H1 (cell line): ENCODE data around the gene A3GALT2. TPM values are rescaled to one million over a fixed set of nuclear protein-coding genes. Genes with fewer than 3 reads are reported as not detected.

ENCODE experiments used
- CTCF ChIA-PET: fragments of 300-600 bp; sonication (Branson Sonifier 250); formaldehyde crosslinking; loops from one replicate; lab custom pipeline; 2021; ENCODE audit not compliant: partially characterized antibody; lab: Charles Lee
- POLR2A ChIA-PET: fragments of 300-600 bp; sonication (Branson Sonifier 250); formaldehyde crosslinking; loops from one replicate; lab custom pipeline; 2021; ENCODE audit warnings: inconsistent platforms; ENCODE audit not compliant: partially characterized antibody; lab: Charles Lee
- DNase-seq, 2 experiments: peaks; one replicate each; pipeline versions ENCODE4 v3.0.0 to v3.0.0-alpha.2; 2010 to 2022; ENCODE audit warnings: low spot score in 2 of 2, low read depth in 1 of 2, mixed read lengths in 1 of 2
- FAIRE-seq: peaks from 2 replicates; lab custom pipeline; 2011; peaks lifted over from hg19 to GRCh38; lab: Jason Lieb, UNC
- H2AFZ ChIP-seq: 2 replicates; pipeline ENCODE4 v1.8.1; 2012; ENCODE audit warnings: low read length, inconsistent platforms
- H2AK5ac ChIP-seq: 2 replicates; pipeline ENCODE4 v1.6.1; 2013; ENCODE audit warnings: low read depth, low read length
- H2BK120ac ChIP-seq: replicated peaks from 2 replicates; pipeline ENCODE3; 2013; ENCODE audit warnings: low read depth, low read length, inconsistent platforms
- H2BK12ac ChIP-seq: 2 replicates; pipeline ENCODE4 v1.6.1; 2013; ENCODE audit warnings: low read depth, low read length
- H2BK15ac ChIP-seq: 2 replicates; pipeline ENCODE4 v1.6.1; 2013; ENCODE audit warnings: low read length
- H2BK20ac ChIP-seq: 2 replicates; pipeline ENCODE4 v1.6.1; 2013; ENCODE audit warnings: low read length
- H2BK5ac ChIP-seq: 2 replicates; pipeline ENCODE4 v1.6.1; 2013; ENCODE audit warnings: low read depth, low read length
- H3K14ac ChIP-seq: 2 replicates; pipeline ENCODE4 v1.6.1; 2013; ENCODE audit warnings: inconsistent platforms; ENCODE audit not compliant: insufficient read length
- H3K18ac ChIP-seq: 2 replicates; pipeline ENCODE4 v1.6.1; 2013; ENCODE audit warnings: low read length; ENCODE audit errors: extremely low read depth
- H3K23ac ChIP-seq: 2 replicates; pipeline ENCODE4 v1.6.1; 2013; ENCODE audit warnings: inconsistent platforms; ENCODE audit not compliant: insufficient read length
- H3K23me2 ChIP-seq: 2 replicates; pipeline ENCODE4 v1.6.1; 2013; ENCODE audit warnings: low read depth, low read length
- H3K27ac ChIP-seq: 2 replicates; pipeline ENCODE4 v1.6.1; 2011; ENCODE audit warnings: low read depth, low read length, inconsistent platforms
- H3K27me3 ChIP-seq, 4 experiments: replicated peaks in 1 of 4; 1 replicate in 1 of 4; 2 replicates in 3 of 4; pipeline versions ENCODE4 v1.6.1 to v1.8.1; 2011 to 2013; ENCODE audit warnings: low read length in 3 of 4, mild to moderate bottlenecking in 3 of 4, inconsistent platforms in 2 of 4, mixed read lengths in 2 of 4, moderate library complexity in 1 of 4; ENCODE audit not compliant: control insufficient read depth in 3 of 4, insufficient read depth in 3 of 4; ENCODE audit errors: extremely low read depth in 1 of 4
- H3K36me3 ChIP-seq, 4 experiments: 2 replicates each; pipeline versions ENCODE4 v1.6.1 to v1.8.1; 2011 to 2013; ENCODE audit warnings: mild to moderate bottlenecking in 4 of 4, low read length in 3 of 4, moderate library complexity in 2 of 4, control low read depth in 1 of 4, inconsistent platforms in 1 of 4; ENCODE audit not compliant: insufficient read depth in 4 of 4, control insufficient read depth in 2 of 4
- H3K4ac ChIP-seq: replicated peaks from 2 replicates; pipeline ENCODE3; 2013; ENCODE audit warnings: low read length, low read depth, mixed read lengths, inconsistent platforms; ENCODE audit not compliant: insufficient read length
- H3K4me1 ChIP-seq, 4 experiments: replicated peaks in 1 of 4; 1 replicate in 1 of 4; 2 replicates in 3 of 4; pipeline versions ENCODE4 v1.6.1 to v1.8.1; 2011 to 2013; ENCODE audit warnings: low read length in 3 of 4, inconsistent platforms in 2 of 4, mixed read lengths in 1 of 4; ENCODE audit not compliant: insufficient read depth in 4 of 4, control insufficient read depth in 3 of 4
- H3K4me2 ChIP-seq, 2 experiments: 2 replicates each; pipeline versions ENCODE4 v1.6.1 to v1.8.1; 2011 to 2013; ENCODE audit warnings: low read depth in 2 of 2, low read length in 2 of 2, control low read depth in 1 of 2, inconsistent platforms in 1 of 2, mild to moderate bottlenecking in 1 of 2; ENCODE audit not compliant: insufficient read depth in 1 of 2
- H3K4me3 ChIP-seq, 4 experiments: fragments of 200-600, 300-600 bp in 1 of 4; sonication (generic), shearing (Covaris generic), sonication (Bioruptor Twin) in 1 of 4; 2 replicates each; pipeline versions ENCODE4 v1.5.1 to v1.8.1; 2011 to 2016; ENCODE audit warnings: low read length in 4 of 4, low read depth in 3 of 4, control low read depth in 2 of 4, inconsistent platforms in 2 of 4, mild to moderate bottlenecking in 2 of 4, mixed read lengths in 1 of 4, moderate library complexity in 1 of 4; ENCODE audit not compliant: insufficient read depth in 2 of 4; ENCODE audit errors: extremely low read depth in 1 of 4
- H3K56ac ChIP-seq: replicated peaks from 2 replicates; pipeline ENCODE3; 2013; ENCODE audit warnings: low read depth, mild to moderate bottlenecking, mixed read lengths, low read length, inconsistent platforms; ENCODE audit not compliant: insufficient read length
- H3K79me1 ChIP-seq: 2 replicates; pipeline ENCODE4 v1.6.1; 2013; ENCODE audit warnings: low read depth, low read length, control low read depth
- H3K79me2 ChIP-seq, 2 experiments: 2 replicates each; pipeline versions ENCODE4 v1.6.1 to v1.8.1; 2012 to 2013; ENCODE audit warnings: low read length in 2 of 2, mild to moderate bottlenecking in 2 of 2, inconsistent platforms in 1 of 2; ENCODE audit not compliant: insufficient read depth in 2 of 2, control insufficient read depth in 1 of 2
- H3K9ac ChIP-seq, 4 experiments: replicated peaks in 1 of 4; 1 replicate in 1 of 4; 2 replicates in 3 of 4; pipeline versions ENCODE4 v1.6.1 to v1.8.1; 2011 to 2013; ENCODE audit warnings: low read depth in 3 of 4, low read length in 3 of 4, control low read depth in 2 of 4, mild to moderate bottlenecking in 2 of 4, moderate library complexity in 2 of 4, inconsistent platforms in 1 of 4; ENCODE audit errors: extremely low read depth in 1 of 4
- H3K9me3 ChIP-seq, 2 experiments: 2 replicates each; pipeline versions ENCODE4 v1.6.1 to v1.8.1; 2012 to 2013; ENCODE audit warnings: mild to moderate bottlenecking in 2 of 2, moderate library complexity in 2 of 2, control low read depth in 1 of 2, inconsistent platforms in 1 of 2, low read depth in 1 of 2, low read length in 1 of 2, mixed read lengths in 1 of 2; ENCODE audit not compliant: insufficient read depth in 2 of 2
- H4K20me1 ChIP-seq, 2 experiments: replicated peaks in 1 of 2; 2 replicates each; pipeline versions ENCODE3 to v1.8.1; 2011 to 2013; ENCODE audit warnings: inconsistent platforms in 2 of 2, low read length in 2 of 2, mild to moderate bottlenecking in 1 of 2; ENCODE audit not compliant: insufficient read depth in 2 of 2, control insufficient read depth in 1 of 2
- H4K5ac ChIP-seq: 2 replicates; pipeline ENCODE4 v1.6.1; 2013; ENCODE audit warnings: low read length, low read depth, mixed read lengths, inconsistent platforms; ENCODE audit not compliant: insufficient read length
- H4K8ac ChIP-seq: 2 replicates; pipeline ENCODE4 v1.8.0; 2013; ENCODE audit warnings: mild to moderate bottlenecking, moderate library complexity, low read length, inconsistent platforms; ENCODE audit not compliant: insufficient read depth; ENCODE audit errors: extremely low read depth
- H4K91ac ChIP-seq: replicated peaks from 2 replicates; pipeline ENCODE3; 2013; ENCODE audit warnings: low read length, mixed read lengths, inconsistent platforms; ENCODE audit not compliant: insufficient read length
- CEBPB ChIP-seq: IDR thresholded peaks from 2 replicates; pipeline ENCODE4 v1.6.1; 2012; ENCODE audit warnings: low read depth, low read length
- EGR1 ChIP-seq: IDR thresholded peaks from 2 replicates; pipeline ENCODE4 v1.6.1; 2011; ENCODE audit warnings: low read depth, low read length, borderline replicate concordance
- MAX ChIP-seq: IDR thresholded peaks from 2 replicates; pipeline ENCODE4 v1.6.1; 2012; ENCODE audit warnings: inconsistent platforms
- POLR2AphosphoS5 ChIP-seq: IDR thresholded peaks from 2 replicates; pipeline ENCODE4 v1.6.1; 2011; ENCODE audit warnings: low read depth, low read length
- RAD21 ChIP-seq, 2 experiments: IDR thresholded peaks in 1 of 2; conservative IDR thresholded peaks in 1 of 2; 2 replicates each; pipeline ENCODE4 v1.6.1; 2011; ENCODE audit warnings: low read depth in 2 of 2, low read length in 2 of 2, improper control_type of control experiment in 1 of 2, inconsistent platforms in 1 of 2, mild to moderate bottlenecking in 1 of 2, moderate library complexity in 1 of 2
- WGBS, 2 experiments: shearing (Covaris generic) in 1 of 2; methylation state at CpG; one replicate each; pipeline versions ENCODE4 v1.1.6 to v1.1.7; 2013 to 2015; ENCODE audit warnings: low lambda C conversion rate in 2 of 2, mixed read lengths in 2 of 2, inconsistent platforms in 1 of 2, low coverage in 1 of 2, missing lambda C conversion rate in 1 of 2; ENCODE audit not compliant: insufficient replicate concordance in 2 of 2, insufficient coverage in 1 of 2, insufficient read length in 1 of 2; ENCODE audit errors: extremely low coverage in 1 of 2, missing lambda C conversion rate in 1 of 2; 5-methylcytosine and 5-hydroxymethylcytosine counted together
- polyA plus RNA-seq, 7 experiments: library from polyadenylated mRNA; depleted of rRNA in 3 of 7; stranded (reverse) in 5 of 7; unstranded in 2 of 7; fragments of >200 nt in 5 of 7; fragments of 200-250 nt in 2 of 7; gene quantifications; 1 replicate in 5 of 7; 2 replicates in 1 of 7; 4 replicates in 1 of 7; pipeline versions ENCODE4 v1.2.1 to v1.2.3, GENCODE V29; 2011 to 2013; ENCODE audit warnings: missing spikeins in 2 of 7, mixed read lengths in 2 of 7
- total RNA-seq: library from RNA; stranded (reverse); fragmentation: NEBNext Ultra II Directional; extraction: Animal tissue kit (Norgen Biotek cat#: 25700); gene quantifications from 2 replicates; pipeline ENCODE4 v1.2.1, GENCODE V29; 2021
- TF ChIP-seq, protein P1 (sequence below), 3 experiments: IDR thresholded peaks; 1 replicate in 2 of 3; 2 replicates in 1 of 3; pipeline versions ENCODE4 v1.5.1 to v1.6.1; 2011; ENCODE audit warnings: low read length in 3 of 3, mild to moderate bottlenecking in 3 of 3, inconsistent platforms in 2 of 3, low read depth in 1 of 3, moderate library complexity in 1 of 3; ENCODE audit not compliant: insufficient read depth in 1 of 3; ENCODE audit errors: control extremely low read depth in 1 of 3
- TF ChIP-seq, protein P2 (sequence below): IDR thresholded peaks from 2 replicates; pipeline ENCODE4 v1.6.1; 2011; ENCODE audit warnings: low read length, improper control_type of control experiment

A3GALT2 gene
- total and polyA plus RNA-seq, 2 of the 8 experiments (the other 6 are each of a cell fraction or from before 2014, with no cell fraction given): not detected

DNA sequence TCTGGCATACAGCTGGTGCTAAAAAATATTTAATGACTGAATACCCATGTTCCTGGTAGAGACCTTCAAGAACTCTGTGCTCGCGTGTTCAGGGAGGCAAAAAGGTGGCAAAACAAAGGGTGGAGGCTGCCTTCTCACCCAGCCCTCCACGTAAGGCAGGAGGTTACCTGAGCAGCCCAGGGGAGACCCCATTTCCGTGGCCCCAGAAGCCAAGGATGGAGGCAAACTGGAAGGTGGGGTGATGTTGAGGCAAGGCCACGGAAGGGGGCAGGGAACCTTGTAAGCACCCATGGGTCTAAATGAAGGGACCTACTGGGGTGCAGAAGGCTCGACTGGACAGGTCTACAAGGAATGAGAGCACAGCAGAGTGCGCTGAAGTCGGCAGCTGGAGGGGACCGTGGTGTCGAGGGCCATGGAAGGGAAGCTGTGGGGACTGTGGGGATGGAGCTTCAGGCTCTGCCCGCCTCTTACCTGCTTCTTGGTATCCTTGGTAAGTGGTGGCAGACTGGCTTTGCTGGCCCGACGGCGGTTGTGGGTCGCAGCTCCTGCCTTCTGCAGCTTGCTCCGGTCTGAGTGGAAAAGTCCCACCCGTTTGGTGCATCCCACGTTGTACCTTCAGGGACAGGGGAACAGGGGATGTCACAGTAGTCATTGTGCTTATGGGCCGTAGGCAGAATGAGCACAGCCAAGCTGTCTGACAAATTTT is 8.9 kb upstream of the A3GALT2 start:
- no peak overlapping the region for H3K4ac ChIP-seq
- H4K20me1 ChIP-seq: peaks cover 0 to 6% of the 10 kb centered on the region in 2 experiments
- H3K79me2 ChIP-seq: no peaks in the 10 kb centered on the region
- no peaks in the 10 kb centered on the region for H3K27me3 ChIP-seq
- no peak overlapping the region for H2AK5ac ChIP-seq
- H4K91ac ChIP-seq: no peak overlapping the region
- H3K4me3 ChIP-seq: no peak overlapping the region
- no peak overlapping the region for H3K23ac ChIP-seq
- peaks cover 0 to 3% (median 0%) of the 10 kb centered on the region in 4 experiments; a peak in 1 of 7 replicates for H3K4me1 ChIP-seq
- FAIRE-seq: no peak
- CTCF ChIA-PET: interaction anchor here (0.6 to 5.0 kb wide), 7 partner anchors 9 to 39 kb away, joined by 3 to 36 read pairs (median 5); partner anchors contain the start of gene A3GALT2
- H3K4me2 ChIP-seq: no peak overlapping the region
- no peak overlapping the region for H4K8ac ChIP-seq
- H3K56ac ChIP-seq: no peak overlapping the region
- no peak overlapping the region for H2BK20ac ChIP-seq
- H2BK5ac ChIP-seq: no peak overlapping the region
- POLR2A ChIA-PET: interaction anchor here (2.2 kb wide), 1 partner anchor 9 kb away, joined by 10 read pairs; no protein-coding TSS in a partner anchor
- H3K27ac ChIP-seq: no peak overlapping the region
- no peak overlapping the region for H3K18ac ChIP-seq
- H2BK120ac ChIP-seq: no peak overlapping the region
- H3K9ac ChIP-seq: no peak overlapping the region
- no peak overlapping the region for H2BK12ac ChIP-seq
- no peaks in the 10 kb centered on the region for H3K79me1 ChIP-seq
- no peaks in the 10 kb centered on the region for H3K9me3 ChIP-seq
- H2BK15ac ChIP-seq: no peak overlapping the region
- WGBS, 2 experiments: 88% methylated on average over 13 of the region's 19 CpGs; no CpG with 5 or more reads in 1 of the 2 experiments
- DNase-seq: no peak
- no peak overlapping the region for H4K5ac ChIP-seq
- H3K36me3 ChIP-seq: peaks cover 0 to 12% (median 7%) of the 10 kb centered on the region in 4 experiments; a peak in 5 of 8 replicates
- no peak overlapping the region for H2AFZ ChIP-seq
- H3K14ac ChIP-seq: no peak overlapping the region
- H3K23me2 ChIP-seq: no peaks in the 10 kb centered on the region
- no peak for TF ChIP-seq RAD21 (IDR thresholded peaks at IDR 0.05 in 1 of 2, conservative IDR thresholded peaks at IDR 0.05 in 1 of 2; ENCODE audit: low read depth in 2 of 2, low read length in 2 of 2)
- TF ChIP-seq, protein P1, sequence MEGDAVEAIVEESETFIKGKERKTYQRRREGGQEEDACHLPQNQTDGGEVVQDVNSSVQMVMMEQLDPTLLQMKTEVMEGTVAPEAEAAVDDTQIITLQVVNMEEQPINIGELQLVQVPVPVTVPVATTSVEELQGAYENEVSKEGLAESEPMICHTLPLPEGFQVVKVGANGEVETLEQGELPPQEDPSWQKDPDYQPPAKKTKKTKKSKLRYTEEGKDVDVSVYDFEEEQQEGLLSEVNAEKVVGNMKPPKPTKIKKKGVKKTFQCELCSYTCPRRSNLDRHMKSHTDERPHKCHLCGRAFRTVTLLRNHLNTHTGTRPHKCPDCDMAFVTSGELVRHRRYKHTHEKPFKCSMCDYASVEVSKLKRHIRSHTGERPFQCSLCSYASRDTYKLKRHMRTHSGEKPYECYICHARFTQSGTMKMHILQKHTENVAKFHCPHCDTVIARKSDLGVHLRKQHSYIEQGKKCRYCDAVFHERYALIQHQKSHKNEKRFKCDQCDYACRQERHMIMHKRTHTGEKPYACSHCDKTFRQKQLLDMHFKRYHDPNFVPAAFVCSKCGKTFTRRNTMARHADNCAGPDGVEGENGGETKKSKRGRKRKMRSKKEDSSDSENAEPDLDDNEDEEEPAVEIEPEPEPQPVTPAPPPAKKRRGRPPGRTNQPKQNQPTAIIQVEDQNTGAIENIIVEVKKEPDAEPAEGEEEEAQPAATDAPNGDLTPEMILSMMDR (IDR thresholded peaks at IDR 0.05; ENCODE audit: control extremely low read depth in 1 of 3, insufficient read depth in 1 of 3, low read depth in 1 of 3, low read length in 3 of 3): no peak
- TF ChIP-seq CEBPB: no peak
- no peak for TF ChIP-seq POLR2AphosphoS5
- TF ChIP-seq, protein P2, sequence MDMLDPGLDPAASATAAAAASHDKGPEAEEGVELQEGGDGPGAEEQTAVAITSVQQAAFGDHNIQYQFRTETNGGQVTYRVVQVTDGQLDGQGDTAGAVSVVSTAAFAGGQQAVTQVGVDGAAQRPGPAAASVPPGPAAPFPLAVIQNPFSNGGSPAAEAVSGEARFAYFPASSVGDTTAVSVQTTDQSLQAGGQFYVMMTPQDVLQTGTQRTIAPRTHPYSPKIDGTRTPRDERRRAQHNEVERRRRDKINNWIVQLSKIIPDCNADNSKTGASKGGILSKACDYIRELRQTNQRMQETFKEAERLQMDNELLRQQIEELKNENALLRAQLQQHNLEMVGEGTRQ: no peak
- TF ChIP-seq EGR1: no peak
- no peak for TF ChIP-seq MAX
